K562 (cell line): ENCODE data around the gene TBC1D26. TPM values are rescaled to one million over a fixed set of nuclear protein-coding genes. Genes with fewer than 3 reads are reported as not detected.

ENCODE experiments used
- CBFB ChIP-seq: sonication (generic); formaldehyde crosslinking; IDR thresholded peaks from 2 replicates; pipeline ENCODE4 v1.4.0; 2020; ENCODE audit warnings: mild to moderate bottlenecking, missing genetic modification reagents
- CHD4 ChIP-seq: fragments of 200-600 bp; sonication (generic); IDR thresholded peaks from 3 replicates; pipeline ENCODE4 v1.6.1; 2012; ENCODE audit warnings: low read depth, mild to moderate bottlenecking, mixed read lengths, low read length, inconsistent platforms; ENCODE audit not compliant: insufficient read depth, insufficient replicate concordance, poor library complexity, severe bottlenecking
- CTCF ChIP-seq, 3 experiments: IDR thresholded peaks in 2 of 3; conservative IDR thresholded peaks in 1 of 3; 2 replicates each; pipeline ENCODE4 v1.5.1; 2011 to 2012; ENCODE audit warnings: low read length in 3 of 3, mild to moderate bottlenecking in 3 of 3, control low read depth in 2 of 3, improper control_type of control experiment in 1 of 3, inconsistent platforms in 1 of 3, low read depth in 1 of 3, mixed read lengths in 1 of 3, moderate library complexity in 1 of 3; ENCODE audit not compliant: insufficient read depth in 2 of 3
- HCFC1 ChIP-seq: IDR thresholded peaks from 2 replicates; pipeline ENCODE4 v1.6.1; 2012; ENCODE audit warnings: low read depth, low read length, improper control_type of control experiment
- IRF2 ChIP-seq: sonication (generic); formaldehyde crosslinking; IDR thresholded peaks from 2 replicates; pipeline ENCODE4 v1.8.1; 2022; ENCODE audit warnings: mild to moderate bottlenecking, missing genetic modification reagents
- POLR2B ChIP-seq: fragments of 450-650 bp; IDR thresholded peaks from 2 replicates; pipeline ENCODE4 v1.6.1; 2018; ENCODE audit warnings: low read depth; ENCODE audit not compliant: partially characterized antibody
- STAG1 ChIP-seq: sonication (generic); formaldehyde crosslinking; IDR thresholded peaks from 2 replicates; pipeline ENCODE4 v1.5.0; 2020; ENCODE audit warnings: missing genetic modification reagents, borderline replicate concordance
- ZBTB9 ChIP-seq: fragments of 450-650 bp; formaldehyde crosslinking; IDR thresholded peaks from 2 replicates; pipeline ENCODE4 v1.4.0; 2020; ENCODE audit warnings: mild to moderate bottlenecking, moderate library complexity
- ZNF197 ChIP-seq: fragments of 200-800 bp; sonication (Bioruptor generic); IDR thresholded peaks from 2 replicates; pipeline ENCODE4 v1.6.1; 2016; ENCODE audit warnings: low read depth, missing genetic modification characterization, missing compliant biosample characterization
- ZNF318 ChIP-seq, 2 experiments: fragments of 450-650 bp; IDR thresholded peaks; 2 replicates each; pipeline ENCODE4 v1.6.1; 2016; ENCODE audit warnings: mild to moderate bottlenecking in 2 of 2, borderline replicate concordance in 1 of 2, low read depth in 1 of 2, moderate library complexity in 1 of 2
- ZNF431 ChIP-seq: sonication (generic); formaldehyde crosslinking; IDR thresholded peaks from 2 replicates; pipeline ENCODE4 v1.8.0; 2022; ENCODE audit warnings: mild to moderate bottlenecking, missing genetic modification reagents
- ZNF445 ChIP-seq: fragments of 250-450 bp; sonication (Bioruptor Pico); IDR thresholded peaks from 2 replicates; pipeline ENCODE4 v1.4.0; 2020; ENCODE audit warnings: low read depth, mild to moderate bottlenecking, moderate library complexity
- polyA plus RNA-seq, 8 experiments: library from polyadenylated mRNA; depleted of rRNA in 4 of 8; stranded (reverse) in 5 of 8; unstranded in 3 of 8; fragments of >200 nt; fragmentation: Nextera tagmentation in 2 of 8; fragmentation: Illumina TruSeq in 1 of 8; extraction: Ambion mirVana in 2 of 8; extraction: Trizol in 1 of 8; gene quantifications; 2 replicates each; pipeline versions ENCODE4 v1.2.1 to v1.2.3, GENCODE V29; 2011 to 2014; ENCODE audit warnings: inconsistent platforms in 1 of 8, missing spikeins in 1 of 8
- total RNA-seq, 7 experiments: library from RNA; depleted of rRNA in 6 of 7; stranded (reverse); fragments of >200 nt in 6 of 7; fragmentation: Illumina TruSeq in 2 of 7; extraction: Trizol in 2 of 7; gene quantifications; 2 replicates each; pipeline versions ENCODE4 v1.2.1 to v1.2.3, GENCODE V29; 2011 to 2021; ENCODE audit warnings: low replicate concordance in 1 of 7

The TBC1D26 gene
- total and polyA plus RNA-seq, 9 of the 15 experiments (the other 6 are each of a cell fraction or from before 2014, with no cell fraction given) = 0.08 TPM; not detected in 8

GRCh38 chr17:15741624-15742023 is 9.5 kb downstream of the TBC1D26 start (continued):
- TF ChIP-seq ZNF318 (IDR thresholded peaks at IDR 0.05; ENCODE audit: borderline replicate concordance in 1 of 2, low read depth in 1 of 2) = no peak
- no peak for TF ChIP-seq STAG1 (CRISPR knock-in tag)
- TF ChIP-seq HCFC1 = no peak
- no peak for TF ChIP-seq ZNF445 (CRISPR knock-in tag)
- TF ChIP-seq CTCF (IDR thresholded peaks at IDR 0.05 in 2 of 3, conservative IDR thresholded peaks at IDR 0.05 in 1 of 3; ENCODE audit: insufficient read depth in 2 of 3, low read depth in 1 of 3, low read length in 3 of 3) = no peak
- TF ChIP-seq ZNF197 (CRISPR knock-in tag) = no peak
- TF ChIP-seq ZNF431 (CRISPR knock-in tag) = no peak
- no peak for TF ChIP-seq ZBTB9 (CRISPR knock-in tag)
- TF ChIP-seq POLR2B = no peak
- TF ChIP-seq CBFB (CRISPR knock-in tag) = no peak
- no peak for TF ChIP-seq IRF2 (CRISPR knock-in tag)
- TF ChIP-seq CHD4 = no peak
